AG08395 (cell line): ENCODE results near the gene ESRRB.
A peak's percentile ranks its signal among the peaks of the same experiment; 100 is the strongest.
"Not testable (repeated sequence)": the region's sequence is repeated elsewhere in the genome, so short reads cannot be mapped to it uniquely, and the experiment has no call there.

Experiments used
- DNase-seq: peaks from one replicate; pipeline ENCODE4 v3.0.0; 2012; ENCODE audit warnings: mixed read lengths, low spot score

Gene ESRRB

GRCh38 chr14:76497550-76498462 lies 121.9 kb downstream of the ESRRB start:
- DNase-seq: no peak

GRCh38 chr14:76498463-76498935 lies 122.6 kb downstream of the ESRRB start:
- no peak for DNase-seq

- DNase-seq: no peak
Observed at GRCh38 chr14:76498976-76499375, 123.0 kb downstream of the ESRRB start.

GRCh38 chr14:76499399-76499798 lies 123.5 kb downstream of the ESRRB start:
- no peak for DNase-seq

GRCh38 chr14:76500011-76500410 lies 124.1 kb downstream of the ESRRB start:
- peak; percentile 62 for DNase-seq

GRCh38 chr14:76500480-76500879 lies 124.5 kb downstream of the ESRRB start:
- DNase-seq: no peak

- no peak for DNase-seq
Observed at GRCh38 chr14:76501156-76501720, 125.3 kb downstream of the ESRRB start.

GRCh38 chr14:76502219-76502618 lies 126.3 kb downstream of the ESRRB start:
- no peak for DNase-seq

- DNase-seq: no peak
Observed at GRCh38 chr14:76502638-76503037, 126.7 kb downstream of the ESRRB start.

- DNase-seq: no peak
Observed at GRCh38 chr14:76509311-76509710, 133.4 kb downstream of the ESRRB start.

- no peak for DNase-seq
Observed at GRCh38 chr14:76510181-76510580, 134.2 kb downstream of the ESRRB start.

GRCh38 chr14:76514213-76514998 lies 138.5 kb downstream of the ESRRB start:
- no peak for DNase-seq

- no peak for DNase-seq
Observed at GRCh38 chr14:76516884-76517283, 140.9 kb downstream of the ESRRB start.

GRCh38 chr14:76518366-76518765 lies 142.4 kb downstream of the ESRRB start:
- DNase-seq: no peak

GRCh38 chr14:76525106-76525821 lies 149.3 kb downstream of the ESRRB start:
- DNase-seq: no peak

GRCh38 chr14:76531085-76531484 lies 155.1 kb downstream of the ESRRB start:
- no peak for DNase-seq

GRCh38 chr14:76531821-76532318 lies 155.9 kb downstream of the ESRRB start:
- no peak for DNase-seq

- DNase-seq: not testable (repeated sequence)
Observed at GRCh38 chr14:76536636-76537035, 160.7 kb downstream of the ESRRB start.

- no peak for DNase-seq
Observed at GRCh38 chr14:76537906-76538647, 162.1 kb downstream of the ESRRB start.

GRCh38 chr14:76538648-76539008 lies 162.7 kb downstream of the ESRRB start:
- DNase-seq: no peak

GRCh38 chr14:76539130-76539529 lies 163.2 kb downstream of the ESRRB start:
- DNase-seq: no peak
